LoVo (cell line): ENCODE measurements around the gene GRM4.

Source experiments
- DNase-seq: peaks from one replicate; pipeline ENCODE4 v3.0.0-alpha.2; 2016; ENCODE audit warnings: low spot score

Gene GRM4

GRCh38 chr6:34106421-34106820, 39.5 kb downstream of the GRM4 start:
- DNase-seq = no peak

- no peak for DNase-seq
These were observed 41.3 kb downstream of the GRM4 start for GRCh38 chr6:34104628-34105027.

GRCh38 chr6:34104186-34104585, 41.7 kb downstream of the GRM4 start:
- DNase-seq = no peak

- DNase-seq = no peak
These were observed 42.6 kb downstream of the GRM4 start for GRCh38 chr6:34103321-34103720.

GRCh38 chr6:34102696-34103095, 43.2 kb downstream of the GRM4 start:
- DNase-seq = no peak

- no peak for DNase-seq
These were observed 43.7 kb downstream of the GRM4 start for GRCh38 chr6:34102099-34102656.

GRCh38 chr6:34100788-34101187, 45.1 kb downstream of the GRM4 start:
- DNase-seq = no peak

GRCh38 chr6:34099878-34100277, 46.0 kb downstream of the GRM4 start:
- DNase-seq = no peak

- DNase-seq = no peak
These were observed 47.6 kb downstream of the GRM4 start for GRCh38 chr6:34098045-34098936.

GRCh38 chr6:34096814-34097213, 49.1 kb downstream of the GRM4 start:
- DNase-seq = no peak

- no peak for DNase-seq
These were observed 49.7 kb downstream of the GRM4 start for GRCh38 chr6:34096193-34096592.

- no peak for DNase-seq
These were observed 50.1 kb downstream of the GRM4 start for GRCh38 chr6:34095741-34096140.

GRCh38 chr6:34095136-34095505, 50.8 kb downstream of the GRM4 start:
- DNase-seq = no peak

GRCh38 chr6:34094474-34095135, 51.3 kb downstream of the GRM4 start:
- DNase-seq = no peak

- no peak for DNase-seq
These were observed 51.9 kb downstream of the GRM4 start for GRCh38 chr6:34093854-34094430.

GRCh38 chr6:34093206-34093605, 52.7 kb downstream of the GRM4 start:
- no peak for DNase-seq

- DNase-seq = no peak
These were observed 53.3 kb downstream of the GRM4 start for GRCh38 chr6:34092631-34093030.

GRCh38 chr6:34090935-34091334, 55.0 kb downstream of the GRM4 start:
- no peak for DNase-seq

GRCh38 chr6:34090529-34090928, 55.4 kb downstream of the GRM4 start:
- DNase-seq = no peak

GRCh38 chr6:34086558-34086957, 59.3 kb downstream of the GRM4 start:
- DNase-seq = no peak

- DNase-seq = no peak
These were observed 60.3 kb downstream of the GRM4 start for GRCh38 chr6:34085453-34086170.

GRCh38 chr6:34084591-34085290, 61.1 kb downstream of the GRM4 start:
- DNase-seq = no peak
